ENCODE measurements around the gene PLXNA4.

Gene PLXNA4

GRCh38 chr7:132564849-132565248, 11.4 kb downstream of the PLXNA4 start:
- DNase-seq, result no peak

GRCh38 chr7:132564090-132564489, 12.2 kb downstream of the PLXNA4 start:
- no peak for DNase-seq

- DNase-seq, result no peak
Measured at GRCh38 chr7:132562690-132563089, 13.6 kb downstream of the PLXNA4 start.

- no peak for DNase-seq
Measured at GRCh38 chr7:132561763-132562162, 14.5 kb downstream of the PLXNA4 start.

GRCh38 chr7:132560825-132561529, 15.3 kb downstream of the PLXNA4 start:
- DNase-seq, result no peak

- no peak for DNase-seq
Measured at GRCh38 chr7:132560105-132560504, 16.2 kb downstream of the PLXNA4 start.

GRCh38 chr7:132558815-132559214, 17.5 kb downstream of the PLXNA4 start:
- no peak for DNase-seq

- DNase-seq, result no peak
Measured at GRCh38 chr7:132557489-132558044, 18.7 kb downstream of the PLXNA4 start.

GRCh38 chr7:132554446-132554845, 21.8 kb downstream of the PLXNA4 start:
- no peak for DNase-seq

- DNase-seq, result no peak
Measured at GRCh38 chr7:132553031-132553430, 23.2 kb downstream of the PLXNA4 start.

- no peak for DNase-seq
Measured at GRCh38 chr7:132551886-132552285, 24.4 kb downstream of the PLXNA4 start.

GRCh38 chr7:132551439-132551838, 24.8 kb downstream of the PLXNA4 start:
- no peak for DNase-seq

GRCh38 chr7:132548489-132549078, 27.7 kb downstream of the PLXNA4 start:
- no peak for DNase-seq

- DNase-seq, result no peak
Measured at GRCh38 chr7:132547821-132548220, 28.4 kb downstream of the PLXNA4 start.

GRCh38 chr7:132546366-132547127, 29.7 kb downstream of the PLXNA4 start:
- DNase-seq, result no peak

GRCh38 chr7:132545756-132546155, 30.5 kb downstream of the PLXNA4 start:
- DNase-seq, result no peak

GRCh38 chr7:132544999-132545398, 31.3 kb downstream of the PLXNA4 start:
- no peak for DNase-seq

GRCh38 chr7:132544025-132544424, 32.2 kb downstream of the PLXNA4 start:
- no peak for DNase-seq

- DNase-seq, result no peak
Measured at GRCh38 chr7:132542895-132543294, 33.4 kb downstream of the PLXNA4 start.

GRCh38 chr7:132541656-132542055, 34.6 kb downstream of the PLXNA4 start:
- DNase-seq, result no peak

- no peak for DNase-seq
Measured at GRCh38 chr7:132537456-132538145, 38.7 kb downstream of the PLXNA4 start.

GRCh38 chr7:132536654-132537395, 39.4 kb downstream of the PLXNA4 start:
- no peak for DNase-seq
